ENCODE results near the gene NEK1. TPM values are rescaled to one million over a fixed set of nuclear protein-coding genes. Genes with fewer than 3 reads are reported as not detected.

Gene NEK1
- total and polyA plus RNA-seq, 7 donors: 3.9 to 19.1 (median 16.1) TPM

- TF ChIP-seq POLR2AphosphoS5 (IDR thresholded peaks at IDR 0.05) (no peak), EP300 (IDR thresholded peaks at IDR 0.05) (no peak), CTCF (IDR thresholded peaks at IDR 0.05) (no peak), POLR2A (IDR thresholded peaks at IDR 0.05) (no peak)
- DNase-seq: no peak
- Histone ChIP-seq H3K4me3 (no peak overlapping the region), H3K27ac (no peak overlapping the region), H3K9me3 (no peaks in the 10 kb centered on the region), H3K4me1 (no peaks in the 10 kb centered on the region), H3K27me3 (no peaks in the 10 kb centered on the region), H3K36me3 (no peaks in the 10 kb centered on the region)
- intact Hi-C loops (cut with DNase I): no loop called here
- WGBS, 2 donors: 74 to 89% methylated on average over 12 of the region's 12 CpGs
These were observed 201.3 kb downstream of the NEK1 start for GRCh38 chr4:169410839-169411770.

- H3K9me3 ChIP-seq: no peaks in the 10 kb centered on the region
These were observed 205.1 kb downstream of the NEK1 start for GRCh38 chr4:169407217-169407845.

GRCh38 chr4:169404960-169405359 is 207.4 kb downstream of the NEK1 start:
- intact Hi-C loops (cut with DNase I): no loop called here
- H3K27ac ChIP-seq: no peak overlapping the region
- TF ChIP-seq EP300 (IDR thresholded peaks at IDR 0.05): no peak
- no peak for TF ChIP-seq POLR2AphosphoS5 (IDR thresholded peaks at IDR 0.05)
- no peak for TF ChIP-seq CTCF (IDR thresholded peaks at IDR 0.05)
- no peak for TF ChIP-seq POLR2A (IDR thresholded peaks at IDR 0.05)
- H3K4me3 ChIP-seq: no peak overlapping the region
- H3K36me3 ChIP-seq: no peaks in the 10 kb centered on the region
- WGBS, 2 donors: 17 to 49% methylated on average over 1 of the region's 1 CpG
- no peak for DNase-seq
- H3K27me3 ChIP-seq: no peaks in the 10 kb centered on the region
- no peaks in the 10 kb centered on the region for H3K4me1 ChIP-seq
- H3K9me3 ChIP-seq: no peaks in the 10 kb centered on the region

More at GRCh38 chr4:169407217-169407845, 205.1 kb downstream of the NEK1 start:
- intact Hi-C loops (cut with DNase I): no loop called here
- Histone ChIP-seq H3K27me3 (no peaks in the 10 kb centered on the region), H3K4me1 (no peaks in the 10 kb centered on the region), H3K36me3 (no peaks in the 10 kb centered on the region), H3K4me3 (no peak overlapping the region), H3K27ac (no peak overlapping the region)
- WGBS, 2 donors: 94 to 96% methylated on average over 1 of the region's 1 CpG
- TF ChIP-seq CTCF (IDR thresholded peaks at IDR 0.05) (no peak), POLR2A (IDR thresholded peaks at IDR 0.05) (no peak), POLR2AphosphoS5 (IDR thresholded peaks at IDR 0.05) (no peak), EP300 (IDR thresholded peaks at IDR 0.05) (no peak)
- DNase-seq: no peak

GRCh38 chr4:169400832-169401231 is 211.6 kb downstream of the NEK1 start:
- Histone ChIP-seq H3K9me3 (no peaks in the 10 kb centered on the region), H3K4me3 (no peak overlapping the region), H3K36me3 (no peaks in the 10 kb centered on the region), H3K27me3 (no peaks in the 10 kb centered on the region), H3K27ac (no peak overlapping the region), H3K4me1 (peaks cover 0 to 18% (median 12%) of the 10 kb centered on the region in 4 donors)
- WGBS, 2 donors: 61 to 63% methylated on average over 3 of the region's 3 CpGs
- intact Hi-C loops (cut with DNase I): no loop called here
- no peak for TF ChIP-seq POLR2A (IDR thresholded peaks at IDR 0.05)
- TF ChIP-seq EP300 (IDR thresholded peaks at IDR 0.05): no peak
- TF ChIP-seq POLR2AphosphoS5 (IDR thresholded peaks at IDR 0.05): no peak
- no peak for TF ChIP-seq CTCF (IDR thresholded peaks at IDR 0.05)
- no peak for DNase-seq
